PC-3 (cell line): ENCODE results near the gene MAPRE3.

ENCODE experiments used
- EZH2phosphoT487 ChIP-seq: fragments of 300-600 bp; sonication (generic); IDR thresholded peaks from 2 replicates; pipeline ENCODE4 v1.6.1; 2018; ENCODE audit warnings: mild to moderate bottlenecking, antibody characterized with exemption, low read length, borderline replicate concordance
- TF ChIP-seq, protein P1 (sequence below): fragments of 300-600 bp; sonication (generic); conservative IDR thresholded peaks from 2 replicates; pipeline ENCODE4 v1.5.1; 2017; ENCODE audit warnings: antibody characterized with exemption, low read depth, mild to moderate bottlenecking, low read length

DNA sequence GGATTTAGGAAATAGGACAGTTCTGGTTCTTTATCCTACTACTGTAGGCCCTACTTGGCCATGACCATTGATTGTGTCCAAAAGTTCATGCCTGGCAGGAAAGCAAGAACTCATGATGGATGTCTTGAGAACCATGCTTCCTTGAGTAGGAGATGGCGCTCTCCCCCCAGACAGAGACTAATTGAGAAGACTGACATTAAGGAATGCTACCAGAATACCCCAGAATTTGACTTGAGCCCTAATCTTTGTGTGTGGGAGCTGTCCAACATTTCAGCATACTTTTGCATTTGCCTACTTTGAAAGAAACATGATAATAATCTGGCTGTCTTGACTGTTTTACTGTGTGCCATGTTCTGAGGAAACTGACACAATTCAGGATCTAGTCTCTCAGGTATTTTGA, 23.3 kb downstream of the MAPRE3 start:
- TF ChIP-seq EZH2phosphoT487 = no peak
- TF ChIP-seq, protein P1, sequence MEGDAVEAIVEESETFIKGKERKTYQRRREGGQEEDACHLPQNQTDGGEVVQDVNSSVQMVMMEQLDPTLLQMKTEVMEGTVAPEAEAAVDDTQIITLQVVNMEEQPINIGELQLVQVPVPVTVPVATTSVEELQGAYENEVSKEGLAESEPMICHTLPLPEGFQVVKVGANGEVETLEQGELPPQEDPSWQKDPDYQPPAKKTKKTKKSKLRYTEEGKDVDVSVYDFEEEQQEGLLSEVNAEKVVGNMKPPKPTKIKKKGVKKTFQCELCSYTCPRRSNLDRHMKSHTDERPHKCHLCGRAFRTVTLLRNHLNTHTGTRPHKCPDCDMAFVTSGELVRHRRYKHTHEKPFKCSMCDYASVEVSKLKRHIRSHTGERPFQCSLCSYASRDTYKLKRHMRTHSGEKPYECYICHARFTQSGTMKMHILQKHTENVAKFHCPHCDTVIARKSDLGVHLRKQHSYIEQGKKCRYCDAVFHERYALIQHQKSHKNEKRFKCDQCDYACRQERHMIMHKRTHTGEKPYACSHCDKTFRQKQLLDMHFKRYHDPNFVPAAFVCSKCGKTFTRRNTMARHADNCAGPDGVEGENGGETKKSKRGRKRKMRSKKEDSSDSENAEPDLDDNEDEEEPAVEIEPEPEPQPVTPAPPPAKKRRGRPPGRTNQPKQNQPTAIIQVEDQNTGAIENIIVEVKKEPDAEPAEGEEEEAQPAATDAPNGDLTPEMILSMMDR = no peak
